A673 (cell line): ENCODE measurements around the gene NEGR1.

Source experiments
- EZH2 ChIP-seq: fragments of 200-600 bp; sonication (generic); IDR thresholded peaks from 2 replicates; pipeline ENCODE4 v1.6.1; 2017; ENCODE audit warnings: borderline replicate concordance, low read depth, mild to moderate bottlenecking, mixed read lengths, antibody characterized with exemption, low read length; ENCODE audit not compliant: poor library complexity, severe bottlenecking
- TF ChIP-seq, protein P1 (sequence below): fragments of 300-800, 200-600 bp; sonication (generic); conservative IDR thresholded peaks from 2 replicates; pipeline ENCODE4 v1.5.1; 2017; ENCODE audit warnings: low read depth, mild to moderate bottlenecking, antibody characterized with exemption, low read length, moderate library complexity, mixed read lengths

DNA sequence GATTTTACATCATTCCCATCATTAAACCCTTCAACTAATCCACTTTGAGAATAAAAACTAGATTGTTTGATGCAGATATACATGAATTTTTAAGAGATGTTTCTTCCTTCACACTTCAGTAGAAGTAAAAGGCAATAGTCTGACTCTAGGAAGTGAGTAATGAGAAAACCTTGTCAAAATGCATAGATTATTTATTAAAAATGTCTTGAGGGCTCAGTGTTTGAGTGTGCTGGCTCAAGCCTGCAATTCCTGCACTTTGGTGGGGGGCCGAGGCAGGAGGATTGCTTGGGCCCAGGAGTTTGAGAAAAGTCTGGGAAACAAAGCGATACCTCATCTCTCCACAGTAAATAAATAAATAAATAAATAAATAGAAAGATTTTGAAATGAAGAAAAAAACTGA is 177.1 kb downstream of the NEGR1 start:
- TF ChIP-seq, protein P1, sequence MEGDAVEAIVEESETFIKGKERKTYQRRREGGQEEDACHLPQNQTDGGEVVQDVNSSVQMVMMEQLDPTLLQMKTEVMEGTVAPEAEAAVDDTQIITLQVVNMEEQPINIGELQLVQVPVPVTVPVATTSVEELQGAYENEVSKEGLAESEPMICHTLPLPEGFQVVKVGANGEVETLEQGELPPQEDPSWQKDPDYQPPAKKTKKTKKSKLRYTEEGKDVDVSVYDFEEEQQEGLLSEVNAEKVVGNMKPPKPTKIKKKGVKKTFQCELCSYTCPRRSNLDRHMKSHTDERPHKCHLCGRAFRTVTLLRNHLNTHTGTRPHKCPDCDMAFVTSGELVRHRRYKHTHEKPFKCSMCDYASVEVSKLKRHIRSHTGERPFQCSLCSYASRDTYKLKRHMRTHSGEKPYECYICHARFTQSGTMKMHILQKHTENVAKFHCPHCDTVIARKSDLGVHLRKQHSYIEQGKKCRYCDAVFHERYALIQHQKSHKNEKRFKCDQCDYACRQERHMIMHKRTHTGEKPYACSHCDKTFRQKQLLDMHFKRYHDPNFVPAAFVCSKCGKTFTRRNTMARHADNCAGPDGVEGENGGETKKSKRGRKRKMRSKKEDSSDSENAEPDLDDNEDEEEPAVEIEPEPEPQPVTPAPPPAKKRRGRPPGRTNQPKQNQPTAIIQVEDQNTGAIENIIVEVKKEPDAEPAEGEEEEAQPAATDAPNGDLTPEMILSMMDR: no peak
- no peak for TF ChIP-seq EZH2
